ENCODE results near the gene ZNF107. TPM values are rescaled to one million over a fixed set of nuclear protein-coding genes. Genes with fewer than 3 reads are reported as not detected.

ZNF107 gene
- polyA plus RNA-seq, 3 donors = 0.44 to 0.89 (median 0.65) TPM

DNA sequence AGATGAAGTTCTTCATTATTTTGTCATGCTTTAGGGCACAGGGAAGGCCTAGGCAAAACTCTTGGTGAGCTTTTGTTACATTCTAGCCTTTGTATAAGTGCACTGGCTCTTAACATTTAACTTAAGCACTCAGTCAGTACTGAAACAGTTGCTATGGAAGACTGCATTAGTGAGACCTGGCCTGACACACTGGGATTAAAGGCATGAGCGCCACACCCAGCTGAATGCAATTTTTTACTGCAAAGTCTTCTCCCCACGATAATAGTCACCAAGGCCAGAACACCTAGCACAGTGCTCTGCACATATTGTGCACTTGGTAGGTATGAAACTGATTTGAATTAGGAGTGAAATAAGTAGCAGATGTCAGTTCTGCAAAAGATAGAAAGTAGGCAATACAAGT is 87.1 kb downstream of the ZNF107 start:
- no peak overlapping the region for H3K4me2 ChIP-seq (replicated peaks; ENCODE audit: extremely low read depth, low read length, poor library complexity, severe bottlenecking)
- TF ChIP-seq, protein P1, sequence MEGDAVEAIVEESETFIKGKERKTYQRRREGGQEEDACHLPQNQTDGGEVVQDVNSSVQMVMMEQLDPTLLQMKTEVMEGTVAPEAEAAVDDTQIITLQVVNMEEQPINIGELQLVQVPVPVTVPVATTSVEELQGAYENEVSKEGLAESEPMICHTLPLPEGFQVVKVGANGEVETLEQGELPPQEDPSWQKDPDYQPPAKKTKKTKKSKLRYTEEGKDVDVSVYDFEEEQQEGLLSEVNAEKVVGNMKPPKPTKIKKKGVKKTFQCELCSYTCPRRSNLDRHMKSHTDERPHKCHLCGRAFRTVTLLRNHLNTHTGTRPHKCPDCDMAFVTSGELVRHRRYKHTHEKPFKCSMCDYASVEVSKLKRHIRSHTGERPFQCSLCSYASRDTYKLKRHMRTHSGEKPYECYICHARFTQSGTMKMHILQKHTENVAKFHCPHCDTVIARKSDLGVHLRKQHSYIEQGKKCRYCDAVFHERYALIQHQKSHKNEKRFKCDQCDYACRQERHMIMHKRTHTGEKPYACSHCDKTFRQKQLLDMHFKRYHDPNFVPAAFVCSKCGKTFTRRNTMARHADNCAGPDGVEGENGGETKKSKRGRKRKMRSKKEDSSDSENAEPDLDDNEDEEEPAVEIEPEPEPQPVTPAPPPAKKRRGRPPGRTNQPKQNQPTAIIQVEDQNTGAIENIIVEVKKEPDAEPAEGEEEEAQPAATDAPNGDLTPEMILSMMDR (IDR thresholded peaks at IDR 0.05) = no peak
- Mint-ChIP-seq H3K4me1 (no peaks in the 10 kb centered on the region), H3K27me3 (ENCODE audit: low read depth in 3 of 3) (peaks cover 0 to 1% (median 0%) of the 10 kb centered on the region in 3 donors), H3K36me3 (no peaks in the 10 kb centered on the region), H3K4me3 (no peak overlapping the region), H3K9me3 (peaks cover 5 to 42% (median 26%) of the 10 kb centered on the region in 7 donors), H3K27ac (no peak overlapping the region)
- no CpG with 5 or more reads among the region's 2 CpGs for WGBS (ENCODE audit: insufficient coverage)
- no peak overlapping the region for H3K9ac ChIP-seq (ENCODE audit: insufficient read depth, low read length, poor library complexity, severe bottlenecking)
- no peak overlapping the region for H2AFZ ChIP-seq (ENCODE audit: insufficient read depth, low read depth, low read length, poor library complexity, severe bottlenecking)
- H4K20me1 ChIP-seq (ENCODE audit: insufficient read depth, low read length) = no peaks in the 10 kb centered on the region
- no peaks in the 10 kb centered on the region for H3K27me3 ChIP-seq (ENCODE audit: control insufficient read depth in 2 of 2, insufficient read depth in 2 of 2, low read length in 2 of 2)
- H3K27ac ChIP-seq (ENCODE audit: low read depth in 1 of 2, low read length in 2 of 2) = no peak overlapping the region
- H3K9me3 ChIP-seq (replicated peaks in 1 of 2; ENCODE audit: control insufficient read depth in 1 of 2, insufficient read depth in 1 of 2, low read length in 2 of 2) = peaks cover 43 to 47% of the 10 kb centered on the region in 2 donors
- intact Hi-C loops (cut with micrococcal nuclease) = no loop called here
- H3K79me2 ChIP-seq (ENCODE audit: insufficient read depth, low read length) = no peaks in the 10 kb centered on the region
- H3K36me3 ChIP-seq (replicated peaks in 1 of 2; ENCODE audit: control insufficient read depth in 1 of 2, insufficient read depth in 2 of 2, low read length in 2 of 2) = no peaks in the 10 kb centered on the region
- DNase-seq = no peak
- H3K4me3 ChIP-seq (replicated peaks in 1 of 3; ENCODE audit: low read depth in 2 of 3, low read length in 3 of 3) = no peak overlapping the region
- H3K4me1 ChIP-seq (ENCODE audit: control insufficient read depth in 1 of 2, insufficient read depth in 2 of 2, low read length in 2 of 2) = no peaks in the 10 kb centered on the region

DNA sequence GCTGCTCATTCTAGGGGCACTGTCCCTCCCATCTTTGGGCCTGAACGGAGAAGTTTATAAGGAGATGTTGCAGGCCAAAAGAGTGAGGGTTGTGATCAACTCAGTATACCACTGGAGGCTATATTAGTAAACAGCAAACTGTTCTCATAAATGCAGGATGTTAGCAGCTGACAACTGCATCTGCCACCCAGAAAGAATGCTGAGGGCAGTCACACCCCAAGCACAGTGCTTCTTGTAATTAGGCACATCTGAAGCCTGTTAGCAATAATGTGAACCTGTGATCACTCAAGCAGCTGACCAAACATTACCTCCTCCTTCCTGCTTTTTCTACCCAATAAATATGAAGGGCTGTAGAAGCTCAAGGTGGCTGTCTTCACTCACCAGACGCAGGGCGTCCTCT is 89.9 kb downstream of the ZNF107 start:
- TF ChIP-seq, protein P1 (IDR thresholded peaks at IDR 0.05) = no peak
- H3K9ac ChIP-seq (ENCODE audit: insufficient read depth, low read length, poor library complexity, severe bottlenecking) = no peak overlapping the region
- H3K4me2 ChIP-seq (replicated peaks; ENCODE audit: extremely low read depth, low read length, poor library complexity, severe bottlenecking) = no peak overlapping the region
- H3K4me1 ChIP-seq (ENCODE audit: control insufficient read depth in 1 of 2, insufficient read depth in 2 of 2, low read length in 2 of 2) = no peaks in the 10 kb centered on the region
- Mint-ChIP-seq H3K4me3 (no peak overlapping the region), H3K36me3 (no peaks in the 10 kb centered on the region), H3K4me1 (no peaks in the 10 kb centered on the region), H3K27me3 (ENCODE audit: low read depth in 3 of 3) (no peaks in the 10 kb centered on the region), H3K9me3 (peaks cover 5 to 35% (median 24%) of the 10 kb centered on the region in 7 donors), H3K27ac (no peak overlapping the region)
- intact Hi-C loops (cut with micrococcal nuclease) = loop anchor here in 1 of 2 donors (5.0 kb wide), 1 partner anchor 49 kb away; no protein-coding TSS in a partner anchor
- peaks cover 42 to 45% of the 10 kb centered on the region in 2 donors for H3K9me3 ChIP-seq (replicated peaks in 1 of 2; ENCODE audit: control insufficient read depth in 1 of 2, insufficient read depth in 1 of 2, low read length in 2 of 2)
- no peaks in the 10 kb centered on the region for H4K20me1 ChIP-seq (ENCODE audit: insufficient read depth, low read length)
- H2AFZ ChIP-seq (ENCODE audit: insufficient read depth, low read depth, low read length, poor library complexity, severe bottlenecking) = no peak overlapping the region
- H3K36me3 ChIP-seq (replicated peaks in 1 of 2; ENCODE audit: control insufficient read depth in 1 of 2, insufficient read depth in 2 of 2, low read length in 2 of 2) = no peaks in the 10 kb centered on the region
- H3K4me3 ChIP-seq (replicated peaks in 1 of 3; ENCODE audit: low read depth in 2 of 3, low read length in 3 of 3) = no peak overlapping the region
- H3K79me2 ChIP-seq (ENCODE audit: insufficient read depth, low read length) = no peaks in the 10 kb centered on the region
- no peaks in the 10 kb centered on the region for H3K27me3 ChIP-seq (ENCODE audit: control insufficient read depth in 2 of 2, insufficient read depth in 2 of 2, low read length in 2 of 2)
- no peak for DNase-seq
- no peak overlapping the region for H3K27ac ChIP-seq (ENCODE audit: low read depth in 1 of 2, low read length in 2 of 2)
- WGBS (ENCODE audit: insufficient coverage) = 100% methylated on average over 1 of the region's 3 CpGs
